Loucy (cell line): ENCODE measurements around the gene XPO1.

Experiments used
- CTCF ChIP-seq: fragments of 200-600 bp; sonication (generic); conservative IDR thresholded peaks from 2 replicates; pipeline ENCODE4 v1.5.1; 2014; ENCODE audit warnings: mild to moderate bottlenecking, antibody characterized with exemption, low read length
- EZH2phosphoT487 ChIP-seq: fragments of 200-600 bp; IDR thresholded peaks from 2 replicates; pipeline ENCODE4 v1.6.1; 2018; ENCODE audit warnings: antibody characterized with exemption, mild to moderate bottlenecking, moderate library complexity, borderline replicate concordance

GRCh38 chr2:61530749-61531148, 7.4 kb downstream of the XPO1 start:
- TF ChIP-seq CTCF (no peak), EZH2phosphoT487 (no peak)
